Measurements from ENCODE around the gene UBA7. TPM values are rescaled to one million over a fixed set of nuclear protein-coding genes. Genes with fewer than 3 reads are reported as not detected.

The UBA7 gene
- total and polyA plus RNA-seq, 2 experiments from 2014 or later, result 14.7 to 21.6 TPM

DNA sequence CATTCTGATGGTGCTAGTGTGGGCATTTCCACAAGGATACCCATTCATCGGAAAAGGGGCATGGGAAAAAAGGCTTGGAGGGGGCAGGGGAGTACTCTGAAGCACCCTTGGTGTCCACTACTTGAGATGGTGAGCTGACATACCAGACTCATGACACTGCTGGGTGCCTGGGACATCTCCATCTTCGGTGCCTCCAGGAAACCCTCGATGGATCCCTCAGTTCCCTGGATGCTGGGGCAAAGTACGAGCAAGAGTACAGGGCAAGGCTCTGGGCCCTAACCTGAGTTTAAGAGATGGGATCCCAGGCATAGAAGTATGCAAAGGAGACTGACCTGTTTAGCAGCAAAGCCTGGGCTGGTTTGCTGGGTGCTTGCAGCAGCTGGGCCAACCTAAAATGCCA is 22.2 kb downstream of the UBA7 start:
- no peak overlapping the region for H2AFZ ChIP-seq
- no peak for DNase-seq (ENCODE audit: low spot score)
- peaks cover 3% of the 10 kb centered on the region for H3K4me1 ChIP-seq (ENCODE audit: insufficient read depth)
- H3K4me3 ChIP-seq, result no peak overlapping the region
- no peaks in the 10 kb centered on the region for H3K36me3 ChIP-seq (replicated peaks; ENCODE audit: insufficient read depth, low read depth)
- no peaks in the 10 kb centered on the region for H4K20me1 ChIP-seq (ENCODE audit: insufficient read depth, poor library complexity, severe bottlenecking)
- H3K9me2 ChIP-seq (replicated peaks; ENCODE audit: insufficient read depth), result no peaks in the 10 kb centered on the region
- no peak overlapping the region for H3K27ac ChIP-seq
- no peak for TF ChIP-seq EZH2 (IDR thresholded peaks at IDR 0.05; ENCODE audit: borderline replicate concordance)
- TF ChIP-seq CTCF (IDR thresholded peaks at IDR 0.05; ENCODE audit: poor library complexity), result no peak
- TF ChIP-seq EZH2phosphoT487 (IDR thresholded peaks at IDR 0.05; ENCODE audit: low read depth, severe bottlenecking, unreplicated experiment), result no peak
- H3K9me3 ChIP-seq (ENCODE audit: low read depth), result no peaks in the 10 kb centered on the region
- H3K27me3 ChIP-seq, result no peaks in the 10 kb centered on the region
- H3K4me2 ChIP-seq, result no peak overlapping the region
- 92% methylated on average over 4 of the region's 4 CpGs for whole genome bisulfite sequencing (ENCODE audit: low lambda C conversion rate, missing lambda C conversion rate)
- no peaks in the 10 kb centered on the region for H3K79me2 ChIP-seq

- H2AFZ ChIP-seq, result no peak overlapping the region
- no peak overlapping the region for H3K4me2 ChIP-seq
- H4K20me1 ChIP-seq (ENCODE audit: insufficient read depth, poor library complexity, severe bottlenecking), result no peaks in the 10 kb centered on the region
- H3K9me3 ChIP-seq (ENCODE audit: low read depth), result no peaks in the 10 kb centered on the region
- H3K79me2 ChIP-seq, result peaks cover 4% of the 10 kb centered on the region
- H3K27me3 ChIP-seq, result no peaks in the 10 kb centered on the region
- H3K27ac ChIP-seq, result no peak overlapping the region
- H3K4me3 ChIP-seq, result no peak overlapping the region
- H3K9me2 ChIP-seq (replicated peaks; ENCODE audit: insufficient read depth), result no peaks in the 10 kb centered on the region
- WGBS (ENCODE audit: low lambda C conversion rate, missing lambda C conversion rate), result 55% methylated on average over 9 of the region's 9 CpGs
- H3K36me3 ChIP-seq (replicated peaks; ENCODE audit: insufficient read depth, low read depth), result no peaks in the 10 kb centered on the region
- H3K4me1 ChIP-seq (ENCODE audit: insufficient read depth), result peaks cover 3% of the 10 kb centered on the region
- DNase-seq (ENCODE audit: low spot score), result no peak
- TF ChIP-seq EZH2phosphoT487 (IDR thresholded peaks at IDR 0.05; ENCODE audit: low read depth, severe bottlenecking, unreplicated experiment), result no peak
- no peak for TF ChIP-seq CTCF (IDR thresholded peaks at IDR 0.05; ENCODE audit: poor library complexity)
- no peak for TF ChIP-seq EZH2 (IDR thresholded peaks at IDR 0.05; ENCODE audit: borderline replicate concordance)
Observed at GRCh38 chr3:49790626-49791411, 22.9 kb downstream of the UBA7 start.

DNA sequence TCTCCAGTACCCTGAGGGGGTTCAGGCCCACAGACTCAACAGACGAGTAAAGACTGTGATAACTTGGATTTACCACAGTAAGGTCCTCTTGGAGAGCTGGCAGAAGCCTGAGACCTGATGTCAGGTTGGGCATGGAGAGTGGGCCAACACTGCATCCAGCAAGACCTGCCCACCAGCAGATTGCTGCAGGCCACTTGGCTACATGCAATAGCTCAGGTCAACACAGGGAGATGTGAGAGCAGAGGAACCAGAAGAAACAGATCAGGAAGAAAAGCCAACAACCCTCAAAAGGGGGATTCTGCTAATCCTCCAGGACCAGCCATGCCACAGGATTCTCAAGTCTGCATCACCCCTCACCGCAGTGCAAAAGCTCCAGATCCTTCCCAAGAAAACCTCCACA is 25.7 kb downstream of the UBA7 start:
- Histone ChIP-seq H4K20me1 (ENCODE audit: insufficient read depth, poor library complexity, severe bottlenecking) (no peaks in the 10 kb centered on the region), H3K27me3 (no peaks in the 10 kb centered on the region), H3K79me2 (peaks cover 31% of the 10 kb centered on the region), H3K27ac (no peak overlapping the region), H3K4me3 (no peak overlapping the region), H3K4me2 (no peak overlapping the region), H3K9me3 (ENCODE audit: low read depth) (no peaks in the 10 kb centered on the region), H3K4me1 (ENCODE audit: insufficient read depth) (peaks cover 8% of the 10 kb centered on the region), H2AFZ (no peak overlapping the region), H3K36me3 (replicated peaks; ENCODE audit: insufficient read depth, low read depth) (no peaks in the 10 kb centered on the region), H3K9me2 (replicated peaks; ENCODE audit: insufficient read depth) (no peaks in the 10 kb centered on the region)
- WGBS (ENCODE audit: low lambda C conversion rate, missing lambda C conversion rate), result 95% methylated on average over 2 of the region's 2 CpGs
- DNase-seq (ENCODE audit: low spot score), result no peak
- TF ChIP-seq EZH2phosphoT487 (IDR thresholded peaks at IDR 0.05; ENCODE audit: low read depth, severe bottlenecking, unreplicated experiment) (no peak), CTCF (IDR thresholded peaks at IDR 0.05; ENCODE audit: poor library complexity) (no peak), EZH2 (IDR thresholded peaks at IDR 0.05; ENCODE audit: borderline replicate concordance) (no peak)

Data from hepatocyte (in vitro differentiated cells).